ENCODE measurements around the gene CHRNA3.
A peak's percentile ranks its signal among the peaks of the same experiment; 100 is the strongest.

CHRNA3 gene

DNA sequence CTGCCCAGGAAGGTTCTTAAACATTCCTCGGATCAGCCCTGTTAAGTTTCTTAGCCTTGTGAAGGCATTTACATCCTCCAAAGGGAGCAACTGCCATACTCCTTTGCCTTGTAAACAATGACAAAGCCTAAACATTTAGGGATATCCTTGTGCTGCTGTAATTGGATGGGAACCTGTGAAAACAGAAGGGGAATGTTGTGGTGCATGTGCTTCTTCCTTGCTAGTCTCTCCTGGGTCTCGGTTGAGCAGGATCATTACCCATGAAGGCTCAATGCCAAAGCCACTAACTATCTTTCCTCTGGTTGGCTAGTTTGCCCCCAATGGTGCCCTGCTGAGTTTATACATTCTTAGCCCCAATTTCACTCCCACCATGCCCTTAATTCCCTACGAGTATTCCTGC, 17.3 kb downstream of the CHRNA3 start:
- H3K27ac ChIP-seq (ENCODE audit: low read depth, low read length) = no peak overlapping the region

DNA sequence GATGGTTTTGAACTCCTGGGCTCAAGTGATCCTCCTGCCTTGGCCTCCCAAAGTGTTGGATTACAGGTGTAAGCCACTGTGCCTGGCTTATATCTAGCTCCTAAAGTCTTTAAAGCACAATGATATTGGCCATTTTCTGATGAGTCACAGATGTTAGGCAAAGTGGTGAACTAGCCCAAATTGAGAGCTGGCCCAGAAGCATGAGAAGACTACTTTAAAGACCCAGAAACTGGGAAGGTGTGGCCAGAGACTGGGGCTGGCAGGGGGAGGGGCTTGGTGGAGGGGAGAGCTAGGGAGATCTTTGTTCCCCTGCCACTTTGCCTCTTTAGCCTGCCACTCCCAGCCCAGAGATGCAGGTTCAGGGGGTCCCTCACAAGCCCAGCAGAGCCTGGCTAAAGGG, 21.6 kb downstream of the CHRNA3 start:
- no peaks in the 10 kb centered on the region for H3K27me3 ChIP-seq (ENCODE audit: control insufficient read depth in 1 of 2, insufficient read depth in 2 of 2, low read length in 2 of 2)
- no peaks in the 10 kb centered on the region for H3K9me3 ChIP-seq (ENCODE audit: control insufficient read depth in 1 of 2, low read length in 2 of 2)
- no peak overlapping the region for H3K4me3 ChIP-seq (ENCODE audit: low read depth in 1 of 2, low read length in 2 of 2)
- no peaks in the 10 kb centered on the region for H3K36me3 ChIP-seq (ENCODE audit: control insufficient read depth in 1 of 2, insufficient read depth in 2 of 2, low read length in 2 of 2)
- no peak overlapping the region for H3K9ac ChIP-seq (ENCODE audit: low read depth in 1 of 2, low read length in 2 of 2)
- no peaks in the 10 kb centered on the region for H3K4me1 ChIP-seq (ENCODE audit: control insufficient read depth in 1 of 2, insufficient read depth in 2 of 2, low read length in 2 of 2)
- no peak overlapping the region for H3K27ac ChIP-seq (ENCODE audit: low read depth, low read length)

More for the DNA sequence above, 17.3 kb downstream of the CHRNA3 start:
- H3K9ac ChIP-seq (ENCODE audit: low read depth in 1 of 2, low read length in 2 of 2) = no peak overlapping the region
- no peaks in the 10 kb centered on the region for H3K9me3 ChIP-seq (ENCODE audit: control insufficient read depth in 1 of 2, low read length in 2 of 2)
- H3K4me3 ChIP-seq (ENCODE audit: low read depth in 1 of 2, low read length in 2 of 2) = no peak overlapping the region
- H3K36me3 ChIP-seq (ENCODE audit: control insufficient read depth in 1 of 2, insufficient read depth in 2 of 2, low read length in 2 of 2) = no peaks in the 10 kb centered on the region
- no peaks in the 10 kb centered on the region for H3K4me1 ChIP-seq (ENCODE audit: control insufficient read depth in 1 of 2, insufficient read depth in 2 of 2, low read length in 2 of 2)
- no peaks in the 10 kb centered on the region for H3K27me3 ChIP-seq (ENCODE audit: control insufficient read depth in 1 of 2, insufficient read depth in 2 of 2, low read length in 2 of 2)

DNA sequence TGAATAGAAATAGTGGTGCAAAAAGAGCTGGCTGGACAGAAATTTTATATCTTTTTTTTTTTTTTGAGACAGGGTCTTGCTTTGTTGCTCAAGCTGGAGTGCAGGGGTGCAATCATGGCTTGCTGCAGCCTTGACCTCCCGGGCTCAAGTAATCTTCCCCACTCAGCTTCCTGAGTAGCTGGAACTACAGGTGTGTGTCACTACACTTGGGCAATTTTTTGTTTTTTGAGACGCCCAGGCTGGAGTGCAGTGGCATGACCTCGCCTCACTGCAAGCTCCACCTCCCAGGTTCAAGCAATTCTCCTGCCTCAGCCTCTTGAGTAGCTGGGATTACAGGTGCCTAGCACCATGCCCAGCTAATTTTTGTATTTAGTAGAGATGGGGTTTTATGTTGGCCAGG, 22.4 kb downstream of the CHRNA3 start:
- no peaks in the 10 kb centered on the region for H3K36me3 ChIP-seq (ENCODE audit: control insufficient read depth in 1 of 2, insufficient read depth in 2 of 2, low read length in 2 of 2)
- no peak overlapping the region for H3K4me3 ChIP-seq (ENCODE audit: low read depth in 1 of 2, low read length in 2 of 2)
- H3K9ac ChIP-seq (ENCODE audit: low read depth in 1 of 2, low read length in 2 of 2) = no peak overlapping the region
- no peaks in the 10 kb centered on the region for H3K4me1 ChIP-seq (ENCODE audit: control insufficient read depth in 1 of 2, insufficient read depth in 2 of 2, low read length in 2 of 2)
- H3K27ac ChIP-seq (ENCODE audit: low read depth, low read length) = no peak overlapping the region
- H3K27me3 ChIP-seq (ENCODE audit: control insufficient read depth in 1 of 2, insufficient read depth in 2 of 2, low read length in 2 of 2) = no peaks in the 10 kb centered on the region
- no peaks in the 10 kb centered on the region for H3K9me3 ChIP-seq (ENCODE audit: control insufficient read depth in 1 of 2, low read length in 2 of 2)

DNA sequence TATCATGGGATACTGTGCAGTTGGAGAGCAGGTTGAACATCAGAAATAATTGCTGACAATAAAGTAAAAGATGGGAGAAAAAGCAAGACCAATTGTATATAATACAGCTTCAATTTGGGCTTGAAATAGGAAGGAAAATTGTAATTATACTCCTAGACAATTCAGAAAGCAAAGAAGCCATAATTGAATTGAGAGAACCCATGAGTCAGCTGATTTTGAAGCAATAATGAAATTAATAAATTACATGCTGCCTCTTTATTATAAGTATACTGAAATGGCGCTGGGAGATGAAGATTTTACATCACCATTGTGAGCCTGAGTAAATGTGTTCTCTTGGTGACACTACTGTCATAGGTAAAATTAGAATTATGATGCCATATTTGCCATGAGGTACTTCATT, 23.2 kb downstream of the CHRNA3 start:
- H3K4me1 ChIP-seq (ENCODE audit: control insufficient read depth in 1 of 2, insufficient read depth in 2 of 2, low read length in 2 of 2) = no peaks in the 10 kb centered on the region
- H3K27ac ChIP-seq (ENCODE audit: low read depth, low read length) = no peak overlapping the region
- no peak overlapping the region for H3K4me3 ChIP-seq (ENCODE audit: low read depth in 1 of 2, low read length in 2 of 2)
- H3K9me3 ChIP-seq (ENCODE audit: control insufficient read depth in 1 of 2, low read length in 2 of 2) = no peaks in the 10 kb centered on the region
- no peaks in the 10 kb centered on the region for H3K36me3 ChIP-seq (ENCODE audit: control insufficient read depth in 1 of 2, insufficient read depth in 2 of 2, low read length in 2 of 2)
- H3K27me3 ChIP-seq (ENCODE audit: control insufficient read depth in 1 of 2, insufficient read depth in 2 of 2, low read length in 2 of 2) = no peaks in the 10 kb centered on the region
- no peak overlapping the region for H3K9ac ChIP-seq (ENCODE audit: low read depth in 1 of 2, low read length in 2 of 2)

DNA sequence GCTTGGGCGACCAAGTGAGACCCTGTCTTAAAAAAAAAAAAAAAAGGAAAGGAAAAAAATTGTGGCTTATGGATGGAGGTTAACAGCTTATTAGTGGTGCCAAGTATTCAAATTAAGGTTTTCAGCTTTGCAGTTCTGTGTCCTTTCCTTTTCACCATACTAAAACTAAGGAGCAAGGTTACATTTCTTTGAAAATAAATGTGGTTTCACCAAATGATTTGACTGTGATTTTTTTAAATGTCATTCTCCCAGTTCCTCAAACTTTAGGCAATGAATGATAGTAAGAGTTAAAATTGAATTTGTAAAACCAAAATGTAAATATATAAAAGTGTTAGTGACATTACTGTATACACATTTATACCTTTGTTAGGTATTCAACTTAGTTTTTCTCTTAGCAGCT, 45.9 kb downstream of the CHRNA3 start:
- Histone ChIP-seq H3K4me3 (ENCODE audit: low read depth in 1 of 2, low read length in 2 of 2) (no peak overlapping the region), H3K27ac (ENCODE audit: low read depth, low read length) (no peak overlapping the region), H3K36me3 (ENCODE audit: control insufficient read depth in 1 of 2, insufficient read depth in 2 of 2, low read length in 2 of 2) (no peaks in the 10 kb centered on the region), H3K9me3 (ENCODE audit: control insufficient read depth in 1 of 2, low read length in 2 of 2) (no peaks in the 10 kb centered on the region), H3K27me3 (ENCODE audit: control insufficient read depth in 1 of 2, insufficient read depth in 2 of 2, low read length in 2 of 2) (peaks cover 0 to 4% of the 10 kb centered on the region in 2 donors), H3K9ac (ENCODE audit: low read depth in 1 of 2, low read length in 2 of 2) (no peak overlapping the region), H3K4me1 (ENCODE audit: control insufficient read depth in 1 of 2, insufficient read depth in 2 of 2, low read length in 2 of 2) (no peaks in the 10 kb centered on the region)

DNA sequence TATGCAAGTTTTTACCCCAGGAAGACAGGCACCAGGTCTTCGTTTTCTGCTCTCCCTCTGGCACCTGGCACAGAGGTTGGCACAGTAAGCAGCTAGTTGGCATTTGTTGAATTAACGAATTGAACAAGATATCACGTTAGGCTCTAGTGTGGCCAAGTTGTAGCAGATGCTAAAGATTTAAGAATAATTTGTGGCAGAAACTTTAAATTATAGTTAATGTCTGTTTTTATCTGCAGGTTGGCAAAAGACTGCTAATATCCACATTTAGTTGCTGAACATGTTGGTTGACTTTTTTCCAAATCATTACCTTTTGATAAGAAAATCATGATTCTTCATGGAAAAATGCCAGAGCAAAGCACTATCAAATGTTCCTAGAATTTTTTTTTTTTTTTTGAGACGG, 47.4 kb downstream of the CHRNA3 start:
- H3K4me1 ChIP-seq (ENCODE audit: control insufficient read depth in 1 of 2, insufficient read depth in 2 of 2, low read length in 2 of 2) = no peaks in the 10 kb centered on the region
- no peak overlapping the region for H3K4me3 ChIP-seq (ENCODE audit: low read depth in 1 of 2, low read length in 2 of 2)
- H3K27me3 ChIP-seq (ENCODE audit: control insufficient read depth in 1 of 2, insufficient read depth in 2 of 2, low read length in 2 of 2) = peaks cover 0 to 4% of the 10 kb centered on the region in 2 donors

DNA sequence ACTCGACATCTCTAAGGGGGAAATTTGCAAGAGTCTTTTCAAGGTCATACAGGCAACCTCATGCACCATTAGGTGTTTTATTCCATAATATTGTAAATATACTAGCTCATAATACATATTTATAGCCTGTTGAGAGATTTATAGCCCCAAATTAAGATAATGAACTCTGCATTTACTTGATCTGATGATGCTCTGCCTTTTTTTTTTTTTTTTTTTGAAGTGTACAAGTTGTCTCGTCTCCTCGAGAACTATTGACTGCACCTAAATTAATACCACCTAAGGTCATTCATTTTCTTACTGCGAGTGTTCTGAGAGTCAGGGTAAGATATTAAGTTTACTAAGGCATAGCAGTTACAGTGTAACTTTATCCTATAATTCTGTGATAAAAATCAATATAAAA, 49.4 kb downstream of the CHRNA3 start:
- H3K27ac ChIP-seq (ENCODE audit: low read depth, low read length) = no peak overlapping the region
- peaks cover 0 to 4% of the 10 kb centered on the region in 2 donors for H3K4me1 ChIP-seq (ENCODE audit: control insufficient read depth in 1 of 2, insufficient read depth in 2 of 2, low read length in 2 of 2)
- no peaks in the 10 kb centered on the region for H3K9me3 ChIP-seq (ENCODE audit: control insufficient read depth in 1 of 2, low read length in 2 of 2)
- peaks cover 2 to 4% of the 10 kb centered on the region in 2 donors for H3K27me3 ChIP-seq (ENCODE audit: control insufficient read depth in 1 of 2, insufficient read depth in 2 of 2, low read length in 2 of 2)
- H3K4me3 ChIP-seq (ENCODE audit: low read depth in 1 of 2, low read length in 2 of 2) = no peak overlapping the region
- no peak overlapping the region for H3K9ac ChIP-seq (ENCODE audit: low read depth in 1 of 2, low read length in 2 of 2)
- H3K36me3 ChIP-seq (ENCODE audit: control insufficient read depth in 1 of 2, insufficient read depth in 2 of 2, low read length in 2 of 2) = no peaks in the 10 kb centered on the region

More for the DNA sequence above, 47.4 kb downstream of the CHRNA3 start:
- Histone ChIP-seq H3K9me3 (ENCODE audit: control insufficient read depth in 1 of 2, low read length in 2 of 2) (no peaks in the 10 kb centered on the region), H3K36me3 (ENCODE audit: control insufficient read depth in 1 of 2, insufficient read depth in 2 of 2, low read length in 2 of 2) (no peaks in the 10 kb centered on the region), H3K27ac (ENCODE audit: low read depth, low read length) (no peak overlapping the region), H3K9ac (ENCODE audit: low read depth in 1 of 2, low read length in 2 of 2) (no peak overlapping the region)

DNA sequence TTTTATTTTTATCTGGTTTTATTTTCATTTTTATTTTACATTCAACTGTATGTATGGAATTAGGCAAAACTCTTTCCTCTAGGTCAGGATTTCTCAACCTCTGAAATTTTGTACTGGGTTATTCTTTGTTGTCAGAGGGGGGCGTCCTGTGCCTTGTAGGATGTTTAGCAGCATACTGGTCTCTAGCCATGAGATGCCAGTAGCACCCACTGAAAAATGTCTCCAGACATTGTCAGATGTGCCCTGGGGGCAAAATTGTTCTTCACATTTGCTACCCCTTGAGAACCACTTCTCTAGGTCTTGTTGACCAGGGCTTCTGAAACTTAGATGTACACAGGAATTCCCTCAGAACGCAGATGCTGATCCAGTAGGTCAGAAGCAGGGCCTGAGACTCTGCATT, 50.1 kb downstream of the CHRNA3 start:
- H3K9ac ChIP-seq (ENCODE audit: low read depth in 1 of 2, low read length in 2 of 2) = no peak overlapping the region
- peaks cover 4 to 6% of the 10 kb centered on the region in 2 donors for H3K27me3 ChIP-seq (ENCODE audit: control insufficient read depth in 1 of 2, insufficient read depth in 2 of 2, low read length in 2 of 2)
- no peaks in the 10 kb centered on the region for H3K9me3 ChIP-seq (ENCODE audit: control insufficient read depth in 1 of 2, low read length in 2 of 2)
- no peak overlapping the region for H3K27ac ChIP-seq (ENCODE audit: low read depth, low read length)
- H3K4me1 ChIP-seq (ENCODE audit: control insufficient read depth in 1 of 2, insufficient read depth in 2 of 2, low read length in 2 of 2) = peaks cover 6 to 10% of the 10 kb centered on the region in 2 donors
- no peak overlapping the region for H3K4me3 ChIP-seq (ENCODE audit: low read depth in 1 of 2, low read length in 2 of 2)
- H3K36me3 ChIP-seq (ENCODE audit: control insufficient read depth in 1 of 2, insufficient read depth in 2 of 2, low read length in 2 of 2) = no peaks in the 10 kb centered on the region

DNA sequence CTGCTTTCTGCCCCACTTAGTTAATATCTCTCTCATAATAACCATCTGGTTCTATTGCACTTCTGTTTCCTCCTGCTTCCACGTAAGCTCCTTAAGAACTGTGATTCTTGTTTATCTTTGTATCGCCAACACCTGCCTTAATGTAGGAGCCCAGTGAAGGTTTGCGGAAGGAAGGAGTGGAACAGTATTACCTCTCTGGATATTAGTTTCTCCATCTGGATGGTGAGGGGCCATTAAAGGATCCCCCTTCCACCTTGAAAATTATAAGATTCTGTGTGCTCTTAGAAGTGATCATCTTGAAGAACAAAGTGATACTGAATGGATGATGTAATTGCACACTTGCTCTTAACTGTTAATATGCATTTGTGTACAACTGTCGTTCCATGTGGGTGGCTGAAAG, 53.3 kb downstream of the CHRNA3 start:
- Histone ChIP-seq H3K36me3 (ENCODE audit: control insufficient read depth in 1 of 2, insufficient read depth in 2 of 2, low read length in 2 of 2) (no peaks in the 10 kb centered on the region), H3K9ac (ENCODE audit: low read depth in 1 of 2, low read length in 2 of 2) (no peak overlapping the region), H3K27ac (ENCODE audit: low read depth, low read length) (no peak overlapping the region), H3K27me3 (ENCODE audit: control insufficient read depth in 1 of 2, insufficient read depth in 2 of 2, low read length in 2 of 2) (peaks cover 4 to 6% of the 10 kb centered on the region in 2 donors), H3K4me1 (ENCODE audit: control insufficient read depth in 1 of 2, insufficient read depth in 2 of 2, low read length in 2 of 2) (peaks cover 7 to 17% of the 10 kb centered on the region in 2 donors), H3K9me3 (ENCODE audit: control insufficient read depth in 1 of 2, low read length in 2 of 2) (no peaks in the 10 kb centered on the region), H3K4me3 (ENCODE audit: low read depth in 1 of 2, low read length in 2 of 2) (peak overlapping the region; percentile 26 to 29)

DNA sequence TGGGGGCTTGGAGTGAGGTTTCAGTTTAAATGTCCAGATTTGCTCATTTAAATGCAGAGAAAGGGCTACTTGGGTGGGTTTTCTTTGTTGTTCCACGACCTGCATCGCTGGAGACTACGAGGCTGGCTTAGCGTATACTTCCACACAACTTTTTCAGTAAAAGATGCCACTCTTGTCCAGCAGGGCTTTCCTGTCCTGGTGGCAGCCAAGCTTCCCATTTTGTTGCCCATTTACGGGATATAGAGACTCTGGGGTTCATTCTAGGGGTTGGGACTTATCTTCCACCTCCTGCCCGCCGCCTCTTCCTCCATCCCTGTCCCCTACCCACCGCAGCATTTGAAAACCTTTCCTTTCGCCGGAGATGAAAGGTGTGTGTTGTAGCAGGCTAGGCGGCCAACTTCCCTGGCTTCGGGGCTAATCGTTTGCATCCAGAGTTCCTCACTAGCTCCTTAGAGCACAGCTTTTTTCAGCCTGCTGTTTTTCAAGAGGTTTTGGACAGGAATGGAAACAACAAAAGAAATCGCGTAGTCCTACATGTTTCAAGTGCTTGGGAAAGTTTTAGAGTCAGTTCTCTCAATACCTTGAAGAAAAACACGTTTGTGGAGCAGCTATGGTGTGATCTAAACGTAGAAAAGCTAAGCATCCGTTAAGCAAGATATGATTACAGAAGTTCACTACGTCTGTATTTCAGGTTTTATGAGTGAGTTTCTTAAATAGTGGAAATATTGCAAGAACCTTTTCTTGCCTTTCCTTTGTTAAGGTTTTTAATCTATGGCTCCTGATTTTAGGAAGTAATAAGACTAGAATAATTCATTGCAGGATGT, 54.6 kb downstream of the CHRNA3 start:
- Histone ChIP-seq H3K27ac (ENCODE audit: low read depth, low read length) (no peak overlapping the region), H3K9me3 (ENCODE audit: control insufficient read depth in 1 of 2, low read length in 2 of 2) (no peaks in the 10 kb centered on the region), H3K9ac (ENCODE audit: low read depth in 1 of 2, low read length in 2 of 2) (peak overlapping the region; percentile 68 to 77), H3K27me3 (ENCODE audit: control insufficient read depth in 1 of 2, insufficient read depth in 2 of 2, low read length in 2 of 2) (peaks cover 4 to 6% of the 10 kb centered on the region in 2 donors), H3K36me3 (ENCODE audit: control insufficient read depth in 1 of 2, insufficient read depth in 2 of 2, low read length in 2 of 2) (no peaks in the 10 kb centered on the region), H3K4me3 (ENCODE audit: low read depth in 1 of 2, low read length in 2 of 2) (peak overlapping the region; percentile 76 to 82), H3K4me1 (ENCODE audit: control insufficient read depth in 1 of 2, insufficient read depth in 2 of 2, low read length in 2 of 2) (peaks cover 7 to 17% of the 10 kb centered on the region in 2 donors)

Measured in duodenal mucosa (tissue), 2 donors.